Tibial artery (tissue), 4 donors: Measurements from ENCODE around the gene TNFRSF1A.

Experiments
- DNase-seq, 2 donors: peaks; one replicate each; pipeline ENCODE4 v3.0.0-alpha.2; 2019
- H3K27ac ChIP-seq, 2 donors: fragments of 200-600 bp; sonication (generic) in 1 of 2; 1 replicate in 1 of 2; 2 replicates in 1 of 2; pipeline ENCODE4 v1.5.1; 2018 to 2019; ENCODE audit warnings: mild to moderate bottlenecking in 1 of 2
- H3K27me3 ChIP-seq, 2 donors: fragments of 200-600 bp; sonication (generic) in 1 of 2; one replicate each; pipeline versions ENCODE4 v1.5.1 to v1.6.0; 2016 to 2019
- H3K36me3 ChIP-seq, 3 donors: fragments of 200-600 bp; sonication (generic) in 2 of 3; one replicate each; pipeline ENCODE4 v1.5.1; 2016 to 2019; ENCODE audit warnings: mild to moderate bottlenecking in 2 of 3
- H3K4me1 ChIP-seq, 4 donors: fragments of 200-600 bp; sonication (generic) in 2 of 4; 1 replicate in 3 of 4; 2 replicates in 1 of 4; pipeline ENCODE4 v1.5.1; 2016 to 2019
- H3K4me3 ChIP-seq, 2 donors: fragments of 200-600 bp; sonication (generic) in 1 of 2; 1 replicate in 1 of 2; 2 replicates in 1 of 2; pipeline ENCODE4 v1.5.1; 2018 to 2019; ENCODE audit warnings: mild to moderate bottlenecking in 2 of 2
- H3K9me3 ChIP-seq, 3 donors: fragments of 200-600 bp; sonication (generic) in 1 of 3; one replicate each; pipeline ENCODE4 v1.5.1; 2016 to 2019
- CTCF ChIP-seq, 2 experiments: fragments of 200-600 bp in 1 of 2; fragments of 450-650 bp in 1 of 2; IDR thresholded peaks; one replicate each; pipeline ENCODE4 v1.5.1; 2017 to 2019; ENCODE audit warnings: antibody characterized with exemption in 2 of 2, mild to moderate bottlenecking in 1 of 2, moderate library complexity in 1 of 2
- intact Hi-C: fragments of 100-400 bp; cut with DNase I; formaldehyde crosslinking; loops from one replicate; pipeline ENCODE4 v1.15.0; 2023; ENCODE audit warnings: low total_unique reads

TNFRSF1A gene

GRCh38 chr12:6281081-6281809 lies 60.6 kb downstream of the TNFRSF1A start:
- Histone ChIP-seq H3K27ac (peak overlapping the region in 1 of 2 donors; percentile 77), H3K4me3 (no peak overlapping the region), H3K9me3 (no peaks in the 10 kb centered on the region), H3K36me3 (no peaks in the 10 kb centered on the region), H3K4me1 (peaks cover 0 to 31% (median 27%) of the 10 kb centered on the region in 4 donors), H3K27me3 (no peaks in the 10 kb centered on the region)
- DNase-seq: peak in 1 of 2 donors; percentile 62
- TF ChIP-seq CTCF (IDR thresholded peaks at IDR 0.05): no peak
- intact Hi-C loops: loop anchor here (5.0 kb wide), 1 partner anchor 294 kb away; no protein-coding TSS in a partner anchor

- no peaks in the 10 kb centered on the region for H3K36me3 ChIP-seq
- no peaks in the 10 kb centered on the region for H3K9me3 ChIP-seq
- TF ChIP-seq CTCF (IDR thresholded peaks at IDR 0.05): no peak
- H3K4me3 ChIP-seq: no peak overlapping the region
- peaks cover 0 to 31% (median 27%) of the 10 kb centered on the region in 4 donors for H3K4me1 ChIP-seq
- intact Hi-C loops: loop anchor here (5.0 kb wide), 1 partner anchor 293 kb away; no protein-coding TSS in a partner anchor
- peak in 1 of 2 donors; percentile 53 for DNase-seq
- no peaks in the 10 kb centered on the region for H3K27me3 ChIP-seq
- H3K27ac ChIP-seq: peak overlapping the region; percentile 77 to 82
Observed at GRCh38 chr12:6280672-6281071, 61.2 kb downstream of the TNFRSF1A start.

- peaks cover 0 to 31% (median 27%) of the 10 kb centered on the region in 4 donors for H3K4me1 ChIP-seq
- no peak overlapping the region for H3K4me3 ChIP-seq
- peak overlapping the region; percentile 77 to 82 for H3K27ac ChIP-seq
- no peaks in the 10 kb centered on the region for H3K27me3 ChIP-seq
- H3K36me3 ChIP-seq: no peaks in the 10 kb centered on the region
- intact Hi-C loops: loop anchor here (5.0 kb wide), 1 partner anchor 293 kb away; no protein-coding TSS in a partner anchor
- TF ChIP-seq CTCF (IDR thresholded peaks at IDR 0.05): no peak
- peak; percentile 64 to 85 for DNase-seq
- no peaks in the 10 kb centered on the region for H3K9me3 ChIP-seq
Observed at GRCh38 chr12:6280053-6280469, 61.8 kb downstream of the TNFRSF1A start.

GRCh38 chr12:6279631-6280030 lies 62.2 kb downstream of the TNFRSF1A start:
- no peaks in the 10 kb centered on the region for H3K36me3 ChIP-seq
- no peaks in the 10 kb centered on the region for H3K27me3 ChIP-seq
- no peaks in the 10 kb centered on the region for H3K9me3 ChIP-seq
- no peak overlapping the region for H3K4me3 ChIP-seq
- peak in 1 of 2 donors; percentile 62 for DNase-seq
- no peak for TF ChIP-seq CTCF (IDR thresholded peaks at IDR 0.05)
- H3K27ac ChIP-seq: peak overlapping the region; percentile 77 to 82
- peaks cover 0 to 31% (median 24%) of the 10 kb centered on the region in 4 donors for H3K4me1 ChIP-seq
- intact Hi-C loops: loop anchor here (2.0 to 5.0 kb wide), 3 partner anchors 42 to 292 kb away; no protein-coding TSS in a partner anchor

GRCh38 chr12:6279256-6279628 lies 62.6 kb downstream of the TNFRSF1A start:
- peaks cover 0 to 31% (median 25%) of the 10 kb centered on the region in 4 donors for H3K4me1 ChIP-seq
- peak overlapping the region in 1 of 2 donors; percentile 49 for H3K4me3 ChIP-seq
- H3K27ac ChIP-seq: peak overlapping the region; percentile 77 to 82
- intact Hi-C loops: loop anchor here (2.0 to 5.0 kb wide), 2 partner anchors 42 to 84 kb away; no protein-coding TSS in a partner anchor
- no peak for TF ChIP-seq CTCF (IDR thresholded peaks at IDR 0.05)
- DNase-seq: no peak
- H3K36me3 ChIP-seq: no peaks in the 10 kb centered on the region
- H3K9me3 ChIP-seq: no peaks in the 10 kb centered on the region
- H3K27me3 ChIP-seq: no peaks in the 10 kb centered on the region
